AG04450 (cell line): Measurements from ENCODE around the gene ZC3H18. TPM values are rescaled to one million over a fixed set of nuclear protein-coding genes. Genes with fewer than 3 reads are reported as not detected.

Experiments used
- CTCF ChIA-PET: fragments of 300-600, 350-600 bp; formaldehyde crosslinking; extraction: SDS; loops from one replicate; lab custom pipeline; 2022; ENCODE audit warnings: antibody characterized with exemption, inconsistent platforms; lab: Charles Lee
- POLR2A ChIA-PET: fragments of 350-600 bp; formaldehyde crosslinking; extraction: SDS; loops from one replicate; lab custom pipeline; 2021; ENCODE audit warnings: antibody characterized with exemption, inconsistent platforms; lab: Yijun Ruan, JAX
- DNase-seq: peaks from one replicate; pipeline ENCODE4 v3.0.0-alpha.2; 2011; ENCODE audit warnings: low read depth, low spot score
- H3K27ac ChIP-seq: one replicate; pipeline ENCODE4 v1.5.1; 2012; ENCODE audit warnings: low read depth, low read length, control low read depth
- H3K27me3 ChIP-seq: one replicate; pipeline ENCODE4 v1.6.0; 2012; ENCODE audit warnings: low read length; ENCODE audit not compliant: control insufficient read depth, insufficient read depth
- H3K4me3 ChIP-seq: 2 replicates; pipeline ENCODE4 v1.5.1; 2011; ENCODE audit warnings: mild to moderate bottlenecking, low read depth, low read length, control low read depth
- H3K9me3 ChIP-seq: 2 replicates; pipeline ENCODE4 v1.5.1; 2012; ENCODE audit warnings: low read length; ENCODE audit not compliant: control insufficient read depth, insufficient read depth
- CTCF ChIP-seq: IDR thresholded peaks from 2 replicates; pipeline ENCODE4 v1.5.1; 2011; ENCODE audit warnings: low read depth, low read length, control low read depth, inconsistent platforms
- polyA plus RNA-seq: library from polyadenylated mRNA; depleted of rRNA; stranded (reverse); fragments of >200 nt; gene quantifications from 2 replicates; pipeline ENCODE4 v1.2.3, GENCODE V29; 2011

Gene ZC3H18
- polyA plus RNA-seq, 1 experiment: 10.1 TPM

GRCh38 chr16:88616320-88616719 lies 46.1 kb downstream of the ZC3H18 start:
- H3K4me3 ChIP-seq: no peak overlapping the region
- H3K27ac ChIP-seq: no peak overlapping the region
- CTCF ChIA-PET: no interaction called here
- DNase-seq: no peak
- H3K27me3 ChIP-seq: no peaks in the 10 kb centered on the region
- no peaks in the 10 kb centered on the region for H3K9me3 ChIP-seq
- POLR2A ChIA-PET: no interaction called here
- no peak for TF ChIP-seq CTCF

- CTCF ChIA-PET: no interaction called here
Observed at GRCh38 chr16:88616736-88617135, 46.5 kb downstream of the ZC3H18 start.

GRCh38 chr16:88617268-88618031 lies 47.2 kb downstream of the ZC3H18 start:
- CTCF ChIA-PET: no interaction called here
- TF ChIP-seq CTCF: no peak
- DNase-seq: no peak

More at GRCh38 chr16:88616736-88617135, 46.5 kb downstream of the ZC3H18 start:
- no peak for DNase-seq
- POLR2A ChIA-PET: no interaction called here
- no peak for TF ChIP-seq CTCF
- Histone ChIP-seq H3K9me3 (no peaks in the 10 kb centered on the region), H3K4me3 (no peak overlapping the region), H3K27me3 (no peaks in the 10 kb centered on the region), H3K27ac (no peak overlapping the region)

GRCh38 chr16:88618182-88618955 lies 48.2 kb downstream of the ZC3H18 start:
- CTCF ChIA-PET: no interaction called here
- POLR2A ChIA-PET: no interaction called here
- Histone ChIP-seq H3K4me3 (no peak overlapping the region), H3K27ac (no peak overlapping the region), H3K9me3 (no peaks in the 10 kb centered on the region; the same call in 1 of the 2 replicates), H3K27me3 (no peaks in the 10 kb centered on the region)
- no peak for TF ChIP-seq CTCF
- no peak for DNase-seq

More at GRCh38 chr16:88617268-88618031, 47.2 kb downstream of the ZC3H18 start:
- H3K9me3 ChIP-seq: no peaks in the 10 kb centered on the region
- H3K27ac ChIP-seq: peak overlapping the region; percentile 2
- H3K4me3 ChIP-seq: no peak overlapping the region
- POLR2A ChIA-PET: interaction anchor here (0.5 kb wide), 1 partner anchor 1256 kb away, joined by 3 read pairs; the partner anchor contains the start of gene TCF25
- H3K27me3 ChIP-seq: no peaks in the 10 kb centered on the region
